ENCODE data around the gene AP1G1. TPM values are rescaled to one million over a fixed set of nuclear protein-coding genes. Genes with fewer than 3 reads are reported as not detected.

Gene AP1G1
- total and polyA plus RNA-seq, 2 of the 8 experiments (the other 6 are each of a cell fraction or from before 2014, with no cell fraction given) = 43.9 to 68.4 TPM

DNA sequence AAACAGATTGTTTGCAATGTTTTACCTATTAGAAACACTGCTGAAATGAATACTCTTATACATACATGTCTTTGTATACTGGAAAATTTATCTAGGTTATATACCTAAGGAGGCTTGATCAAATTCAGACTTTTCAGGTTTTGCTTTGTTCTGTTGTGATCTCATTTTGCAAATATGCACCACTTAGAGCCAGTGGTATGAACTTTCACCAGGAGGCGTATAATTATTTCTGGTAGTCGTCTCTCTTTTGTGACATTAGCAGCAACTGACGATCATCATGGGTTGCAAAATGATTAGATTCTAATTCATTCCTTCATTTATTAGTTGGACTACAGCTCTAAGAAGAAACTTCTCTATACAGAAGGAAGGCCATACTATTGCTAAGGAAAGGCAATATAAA is 26.9 kb downstream of the AP1G1 start:
- H3K14ac ChIP-seq (ENCODE audit: insufficient read length) = no peak overlapping the region
- no peak overlapping the region for H2AFZ ChIP-seq (ENCODE audit: low read length)
- peaks cover 5% of the 10 kb centered on the region; the same call in 1 of the 2 replicates for H3K79me1 ChIP-seq (ENCODE audit: low read depth, low read length)
- H3K9ac ChIP-seq (replicated peaks in 1 of 4; ENCODE audit: extremely low read depth in 1 of 4, low read depth in 3 of 4, low read length in 3 of 4) = no peak overlapping the region
- no peak overlapping the region for H3K4me3 ChIP-seq (ENCODE audit: extremely low read depth in 1 of 4, insufficient read depth in 2 of 4, low read depth in 3 of 4, low read length in 4 of 4)
- no peak overlapping the region for H4K91ac ChIP-seq (replicated peaks; ENCODE audit: insufficient read length, low read length)
- peaks cover 0 to 32% of the 10 kb centered on the region in 2 experiments; a peak in 2 of 4 replicates for H3K79me2 ChIP-seq (ENCODE audit: control insufficient read depth in 1 of 2, insufficient read depth in 2 of 2, low read length in 2 of 2)
- H2BK5ac ChIP-seq (ENCODE audit: low read depth, low read length) = no peak overlapping the region
- POLR2A ChIA-PET (ENCODE audit: partially characterized antibody) = no interaction called here
- no peak for TF ChIP-seq EGR1 (IDR thresholded peaks at IDR 0.05; ENCODE audit: borderline replicate concordance, low read depth, low read length)
- TF ChIP-seq SP2 (IDR thresholded peaks at IDR 0.05; ENCODE audit: low read length) = no peak
- TF ChIP-seq RXRA (IDR thresholded peaks at IDR 0.05; ENCODE audit: insufficient read depth, low read depth, low read length) = no peak
- no peak for TF ChIP-seq POLR2A (IDR thresholded peaks at IDR 0.05; ENCODE audit: control extremely low read depth in 1 of 2, low read depth in 2 of 2, low read length in 2 of 2)
- TF ChIP-seq, protein P1, sequence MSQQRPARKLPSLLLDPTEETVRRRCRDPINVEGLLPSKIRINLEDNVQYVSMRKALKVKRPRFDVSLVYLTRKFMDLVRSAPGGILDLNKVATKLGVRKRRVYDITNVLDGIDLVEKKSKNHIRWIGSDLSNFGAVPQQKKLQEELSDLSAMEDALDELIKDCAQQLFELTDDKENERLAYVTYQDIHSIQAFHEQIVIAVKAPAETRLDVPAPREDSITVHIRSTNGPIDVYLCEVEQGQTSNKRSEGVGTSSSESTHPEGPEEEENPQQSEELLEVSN (IDR thresholded peaks at IDR 0.05) = no peak
- no peak for TF ChIP-seq RFX5 (IDR thresholded peaks at IDR 0.05; ENCODE audit: borderline replicate concordance, low read depth, low read length)
- H4K5ac ChIP-seq (ENCODE audit: insufficient read length, low read depth, low read length) = no peak overlapping the region
- H3K27ac ChIP-seq (ENCODE audit: low read depth, low read length) = no peak overlapping the region
- H3K23ac ChIP-seq (ENCODE audit: insufficient read length) = no peak overlapping the region
- H2BK20ac ChIP-seq (ENCODE audit: low read length) = no peak overlapping the region
- no peak overlapping the region for H4K8ac ChIP-seq (ENCODE audit: extremely low read depth, insufficient read depth, low read length)
- H2AK5ac ChIP-seq (ENCODE audit: low read depth, low read length) = no peak overlapping the region
- no peak overlapping the region for H3K18ac ChIP-seq (ENCODE audit: extremely low read depth, low read length)
- H2BK12ac ChIP-seq (ENCODE audit: low read depth, low read length) = no peak overlapping the region
- no peak for DNase-seq (ENCODE audit: low read depth in 1 of 2, low spot score in 2 of 2)
- CTCF ChIA-PET (ENCODE audit: partially characterized antibody) = interaction anchor here (0.6 to 1.6 kb wide), 3 partner anchors 28 to 100 kb away, joined by 3 to 6 read pairs (median 4); no protein-coding TSS in a partner anchor
- H4K20me1 ChIP-seq (replicated peaks in 1 of 2; ENCODE audit: control insufficient read depth in 1 of 2, insufficient read depth in 2 of 2, low read length in 2 of 2) = peaks cover 0 to 3% of the 10 kb centered on the region in 2 experiments
- H3K23me2 ChIP-seq (ENCODE audit: low read depth, low read length) = no peaks in the 10 kb centered on the region
- no peak overlapping the region for H3K4ac ChIP-seq (replicated peaks; ENCODE audit: insufficient read length, low read depth, low read length)
- FAIRE-seq = no peak
- 60% methylated on average over 3 of the region's 3 CpGs; no CpG with 5 or more reads in 1 of the 2 experiments for WGBS, 2 experiments (ENCODE audit: extremely low coverage in 1 of 2, insufficient coverage in 1 of 2, insufficient read length in 1 of 2, insufficient replicate concordance in 2 of 2, low coverage in 1 of 2, low lambda C conversion rate in 2 of 2, missing lambda C conversion rate in 1 of 2)
- H2BK15ac ChIP-seq (ENCODE audit: low read length) = no peak overlapping the region
- peaks cover 0 to 4% (median 1%) of the 10 kb centered on the region in 4 experiments; a peak in 3 of 8 replicates for H3K36me3 ChIP-seq (ENCODE audit: control insufficient read depth in 2 of 4, insufficient read depth in 4 of 4, low read length in 3 of 4)
- no peaks in the 10 kb centered on the region for H3K4me1 ChIP-seq (replicated peaks in 1 of 4; ENCODE audit: control insufficient read depth in 3 of 4, insufficient read depth in 4 of 4, low read length in 3 of 4)
- H3K9me3 ChIP-seq (ENCODE audit: insufficient read depth in 2 of 2, low read depth in 1 of 2, low read length in 1 of 2) = no peaks in the 10 kb centered on the region
- no peaks in the 10 kb centered on the region for H3K27me3 ChIP-seq (replicated peaks in 1 of 4; ENCODE audit: control insufficient read depth in 3 of 4, extremely low read depth in 1 of 4, insufficient read depth in 3 of 4, low read length in 3 of 4)
- no peak overlapping the region for H2BK120ac ChIP-seq (replicated peaks; ENCODE audit: low read depth, low read length)
- no peak overlapping the region for H3K4me2 ChIP-seq (ENCODE audit: insufficient read depth in 1 of 2, low read depth in 2 of 2, low read length in 2 of 2)
- no peak overlapping the region for H3K56ac ChIP-seq (replicated peaks; ENCODE audit: insufficient read length, low read depth, low read length)
